ENCODE data around the gene ZC3H13.

ZC3H13 gene

GRCh38 chr13:46025157-46025556 lies 27.4 kb downstream of the ZC3H13 start:
- TF ChIP-seq CTCF (IDR thresholded peaks at IDR 0.05; ENCODE audit: low read depth, low read length, missing control alignments) = no peak
- H3K4me3 ChIP-seq (ENCODE audit: low read depth, low read length) = no peak overlapping the region
- in situ Hi-C loops (cut with HindIII; ENCODE audit: low sequenced_read_pairs) = no loop called here
- no peak for DNase-seq (ENCODE audit: low read depth)

- in situ Hi-C loops (cut with HindIII; ENCODE audit: low sequenced_read_pairs) = no loop called here
- no peak for TF ChIP-seq CTCF (IDR thresholded peaks at IDR 0.05; ENCODE audit: low read depth, low read length, missing control alignments)
- H3K4me3 ChIP-seq (ENCODE audit: low read depth, low read length) = no peak overlapping the region
- no peak for DNase-seq (ENCODE audit: low read depth)
These were observed 30.1 kb downstream of the ZC3H13 start for GRCh38 chr13:46022481-46022880.

- in situ Hi-C loops (cut with HindIII; ENCODE audit: low sequenced_read_pairs) = no loop called here
- DNase-seq (ENCODE audit: low read depth) = no peak
- no peak for TF ChIP-seq CTCF (IDR thresholded peaks at IDR 0.05; ENCODE audit: low read depth, low read length, missing control alignments)
- no peak overlapping the region for H3K4me3 ChIP-seq (ENCODE audit: low read depth, low read length)
These were observed 36.3 kb downstream of the ZC3H13 start for GRCh38 chr13:46016216-46016615.

- no peak for TF ChIP-seq CTCF (IDR thresholded peaks at IDR 0.05; ENCODE audit: low read depth, low read length, missing control alignments)
- no peak overlapping the region for H3K4me3 ChIP-seq (ENCODE audit: low read depth, low read length)
- in situ Hi-C loops (cut with HindIII; ENCODE audit: low sequenced_read_pairs) = no loop called here
- DNase-seq (ENCODE audit: low read depth) = no peak
These were observed 37.2 kb downstream of the ZC3H13 start for GRCh38 chr13:46015366-46015765.

GRCh38 chr13:46012404-46012803 lies 40.1 kb downstream of the ZC3H13 start:
- in situ Hi-C loops (cut with HindIII; ENCODE audit: low sequenced_read_pairs) = no loop called here
- no peak for TF ChIP-seq CTCF (IDR thresholded peaks at IDR 0.05; ENCODE audit: low read depth, low read length, missing control alignments)
- no peak overlapping the region for H3K4me3 ChIP-seq (ENCODE audit: low read depth, low read length)
- no peak for DNase-seq (ENCODE audit: low read depth)

GRCh38 chr13:46010148-46010547 lies 42.4 kb downstream of the ZC3H13 start:
- TF ChIP-seq CTCF (IDR thresholded peaks at IDR 0.05; ENCODE audit: low read depth, low read length, missing control alignments) = peak; percentile 48
- no peak for DNase-seq (ENCODE audit: low read depth)
- in situ Hi-C loops (cut with HindIII; ENCODE audit: low sequenced_read_pairs) = no loop called here
- no peak overlapping the region for H3K4me3 ChIP-seq (ENCODE audit: low read depth, low read length)

- no peak for TF ChIP-seq CTCF (IDR thresholded peaks at IDR 0.05; ENCODE audit: low read depth, low read length, missing control alignments)
- no peak for DNase-seq (ENCODE audit: low read depth)
- H3K4me3 ChIP-seq (ENCODE audit: low read depth, low read length) = no peak overlapping the region
- in situ Hi-C loops (cut with HindIII; ENCODE audit: low sequenced_read_pairs) = no loop called here
These were observed 43.9 kb downstream of the ZC3H13 start for GRCh38 chr13:46008631-46009030.

Data from astrocyte of the cerebellum (primary cell).